Glutamatergic neuron (in vitro differentiated cells): ENCODE results near the gene PLA2G2C. TPM values are rescaled to one million over a fixed set of nuclear protein-coding genes. Genes with fewer than 3 reads are reported as not detected.
A peak's percentile ranks its signal among the peaks of the same experiment; 100 is the strongest.

Experiments
- DNase-seq: peaks from one replicate; pipeline ENCODE4 v3.0.0; 2022
- H3K27ac Mint-ChIP-seq: one replicate; pipeline ENCODE4 v1.8.0; 2020; ENCODE audit warnings: mild to moderate bottlenecking, mixed read lengths, inconsistent platforms; ENCODE audit not compliant: unreplicated experiment
- H3K27me3 Mint-ChIP-seq: one replicate; pipeline ENCODE4 v1.8.0; 2020; ENCODE audit warnings: mild to moderate bottlenecking, moderate library complexity, mixed read lengths, inconsistent platforms; ENCODE audit not compliant: unreplicated experiment
- H3K36me3 Mint-ChIP-seq: one replicate; pipeline ENCODE4 v1.8.0; 2020; ENCODE audit warnings: mild to moderate bottlenecking, mixed read lengths, inconsistent platforms; ENCODE audit not compliant: unreplicated experiment
- H3K4me1 Mint-ChIP-seq: one replicate; pipeline ENCODE4 v1.8.0; 2020; ENCODE audit warnings: mild to moderate bottlenecking, low read depth, mixed read lengths, inconsistent platforms; ENCODE audit not compliant: unreplicated experiment
- H3K4me3 Mint-ChIP-seq: one replicate; pipeline ENCODE4 v1.8.0; 2020; ENCODE audit warnings: mild to moderate bottlenecking, mixed read lengths, inconsistent platforms; ENCODE audit not compliant: unreplicated experiment
- H3K9me3 Mint-ChIP-seq: one replicate; pipeline ENCODE4 v1.8.0; 2020; ENCODE audit warnings: mild to moderate bottlenecking, moderate library complexity, mixed read lengths, inconsistent platforms; ENCODE audit not compliant: unreplicated experiment
- CTCF ChIP-seq: fragments of 200-600 bp; sonication (generic); IDR thresholded peaks from one replicate; pipeline ENCODE4 v1.5.0; 2021; ENCODE audit not compliant: partially characterized antibody, unreplicated experiment
- total RNA-seq: library from RNA; stranded (reverse); fragmentation: NEBNext Ultra II Directional; extraction: Animal tissue kit (Norgen Biotek cat#: 25700); gene quantifications from one replicate; pipeline ENCODE4 v1.2.1, GENCODE V29; 2021; ENCODE audit not compliant: unreplicated experiment

The PLA2G2C gene
- total RNA-seq, 1 donor from 2014 or later, result not detected

- Mint-ChIP-seq H3K9me3 (peaks cover 1% of the 10 kb centered on the region), H3K36me3 (no peaks in the 10 kb centered on the region), H3K27me3 (peaks cover 5% of the 10 kb centered on the region), H3K27ac (no peak overlapping the region), H3K4me3 (no peak overlapping the region), H3K4me1 (no peaks in the 10 kb centered on the region)
- peak; percentile 11 for DNase-seq
- no peak for TF ChIP-seq CTCF
Observed at GRCh38 chr1:20147846-20148570, 38.3 kb downstream of the PLA2G2C start.

- no peak for TF ChIP-seq CTCF
- H3K9me3 Mint-ChIP-seq, result peaks cover 1% of the 10 kb centered on the region
- no peaks in the 10 kb centered on the region for H3K4me1 Mint-ChIP-seq
- H3K4me3 Mint-ChIP-seq, result no peak overlapping the region
- peaks cover 8% of the 10 kb centered on the region for H3K27me3 Mint-ChIP-seq
- DNase-seq, result no peak
- H3K36me3 Mint-ChIP-seq, result no peaks in the 10 kb centered on the region
- no peak overlapping the region for H3K27ac Mint-ChIP-seq
Observed at GRCh38 chr1:20143734-20144565, 42.4 kb downstream of the PLA2G2C start.

GRCh38 chr1:20143318-20143717, 43.0 kb downstream of the PLA2G2C start:
- Mint-ChIP-seq H3K27me3 (peaks cover 8% of the 10 kb centered on the region), H3K9me3 (peaks cover 1% of the 10 kb centered on the region), H3K36me3 (no peaks in the 10 kb centered on the region), H3K4me1 (no peaks in the 10 kb centered on the region), H3K4me3 (no peak overlapping the region), H3K27ac (no peak overlapping the region)
- DNase-seq, result no peak
- no peak for TF ChIP-seq CTCF

- Mint-ChIP-seq H3K9me3 (peaks cover 1% of the 10 kb centered on the region), H3K27me3 (peaks cover 8% of the 10 kb centered on the region), H3K27ac (no peak overlapping the region), H3K4me1 (no peaks in the 10 kb centered on the region), H3K36me3 (no peaks in the 10 kb centered on the region), H3K4me3 (no peak overlapping the region)
- no peak for DNase-seq
- TF ChIP-seq CTCF, result no peak
Observed at GRCh38 chr1:20142001-20142710, 44.2 kb downstream of the PLA2G2C start.
